GM12872 (cell line): Measurements from ENCODE around the gene PIK3R1.

Experiments used
- TF ChIP-seq, protein P1 (sequence below): IDR thresholded peaks from 3 replicates; pipeline ENCODE4 v1.5.1; 2011; ENCODE audit warnings: low read depth, mild to moderate bottlenecking, low read length, moderate library complexity; ENCODE audit not compliant: insufficient read depth

PIK3R1 gene

DNA sequence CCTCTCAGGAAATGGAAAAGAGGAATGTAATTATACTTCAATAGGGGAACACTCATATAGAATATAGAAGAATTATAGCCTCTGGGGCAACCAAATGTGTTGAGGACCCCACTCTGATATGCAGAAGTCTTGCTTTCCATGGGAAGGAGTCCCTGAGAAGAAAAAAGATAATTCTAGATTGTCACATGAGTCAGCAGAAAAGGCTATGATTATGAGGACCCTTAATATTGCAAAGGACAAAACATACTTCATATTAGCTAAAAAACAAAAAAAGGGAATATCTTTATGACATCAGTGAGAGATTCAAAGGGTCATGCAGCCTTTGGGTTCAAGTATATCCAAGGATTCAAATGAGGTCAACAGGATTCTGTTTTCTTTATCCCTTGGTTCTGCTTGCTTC is 119.5 kb downstream of the PIK3R1 start:
- TF ChIP-seq, protein P1, sequence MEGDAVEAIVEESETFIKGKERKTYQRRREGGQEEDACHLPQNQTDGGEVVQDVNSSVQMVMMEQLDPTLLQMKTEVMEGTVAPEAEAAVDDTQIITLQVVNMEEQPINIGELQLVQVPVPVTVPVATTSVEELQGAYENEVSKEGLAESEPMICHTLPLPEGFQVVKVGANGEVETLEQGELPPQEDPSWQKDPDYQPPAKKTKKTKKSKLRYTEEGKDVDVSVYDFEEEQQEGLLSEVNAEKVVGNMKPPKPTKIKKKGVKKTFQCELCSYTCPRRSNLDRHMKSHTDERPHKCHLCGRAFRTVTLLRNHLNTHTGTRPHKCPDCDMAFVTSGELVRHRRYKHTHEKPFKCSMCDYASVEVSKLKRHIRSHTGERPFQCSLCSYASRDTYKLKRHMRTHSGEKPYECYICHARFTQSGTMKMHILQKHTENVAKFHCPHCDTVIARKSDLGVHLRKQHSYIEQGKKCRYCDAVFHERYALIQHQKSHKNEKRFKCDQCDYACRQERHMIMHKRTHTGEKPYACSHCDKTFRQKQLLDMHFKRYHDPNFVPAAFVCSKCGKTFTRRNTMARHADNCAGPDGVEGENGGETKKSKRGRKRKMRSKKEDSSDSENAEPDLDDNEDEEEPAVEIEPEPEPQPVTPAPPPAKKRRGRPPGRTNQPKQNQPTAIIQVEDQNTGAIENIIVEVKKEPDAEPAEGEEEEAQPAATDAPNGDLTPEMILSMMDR = no peak

DNA sequence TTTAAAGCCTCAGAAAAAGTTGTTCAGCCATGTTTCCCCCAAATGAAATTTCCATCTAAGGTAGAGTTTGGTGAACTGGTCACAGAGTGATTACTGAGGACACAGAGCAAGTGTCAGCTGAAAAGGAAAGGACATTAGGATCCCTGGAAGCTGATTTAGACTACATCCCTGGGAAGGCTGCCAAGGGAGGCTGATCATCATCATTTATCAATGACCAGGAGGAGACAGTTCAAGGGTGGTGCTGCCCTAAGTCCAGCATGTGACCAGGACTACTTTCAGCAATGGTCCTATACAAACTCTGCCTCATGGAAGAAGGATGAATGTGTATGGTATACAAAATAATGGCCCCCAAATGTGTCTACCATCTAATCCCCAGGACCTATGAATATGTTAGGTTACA is 120.6 kb downstream of the PIK3R1 start:
- TF ChIP-seq, protein P1 = no peak

- TF ChIP-seq, protein P1 = no peak
These were observed 121.7 kb downstream of the PIK3R1 start for GRCh38 chr5:68337235-68337634.

GRCh38 chr5:68339921-68340321 is 124.4 kb downstream of the PIK3R1 start:
- TF ChIP-seq, protein P1 = no peak

GRCh38 chr5:68341006-68341405 is 125.5 kb downstream of the PIK3R1 start:
- TF ChIP-seq, protein P1 = no peak

DNA sequence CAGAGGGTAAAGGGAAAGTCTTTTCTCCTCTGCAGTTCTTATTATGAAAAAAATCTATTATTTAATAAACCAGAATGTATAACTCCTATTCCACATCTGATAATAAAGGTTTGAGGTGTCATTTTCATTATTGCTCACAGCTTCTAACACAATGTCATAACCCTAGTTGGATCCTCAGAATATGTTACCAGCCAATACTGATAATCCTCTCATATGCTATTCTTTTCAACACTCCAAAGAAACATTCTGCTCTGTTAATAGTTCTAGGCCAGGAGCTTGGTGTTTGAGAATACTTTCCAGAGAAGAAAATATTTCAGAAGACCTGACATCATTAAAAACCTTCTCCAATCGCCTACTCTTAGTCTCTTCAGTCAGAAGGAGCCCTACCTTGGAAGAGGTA is 127.1 kb downstream of the PIK3R1 start:
- TF ChIP-seq, protein P1 = no peak

- TF ChIP-seq, protein P1 = no peak
These were observed 127.9 kb downstream of the PIK3R1 start for GRCh38 chr5:68343421-68343826.

DNA sequence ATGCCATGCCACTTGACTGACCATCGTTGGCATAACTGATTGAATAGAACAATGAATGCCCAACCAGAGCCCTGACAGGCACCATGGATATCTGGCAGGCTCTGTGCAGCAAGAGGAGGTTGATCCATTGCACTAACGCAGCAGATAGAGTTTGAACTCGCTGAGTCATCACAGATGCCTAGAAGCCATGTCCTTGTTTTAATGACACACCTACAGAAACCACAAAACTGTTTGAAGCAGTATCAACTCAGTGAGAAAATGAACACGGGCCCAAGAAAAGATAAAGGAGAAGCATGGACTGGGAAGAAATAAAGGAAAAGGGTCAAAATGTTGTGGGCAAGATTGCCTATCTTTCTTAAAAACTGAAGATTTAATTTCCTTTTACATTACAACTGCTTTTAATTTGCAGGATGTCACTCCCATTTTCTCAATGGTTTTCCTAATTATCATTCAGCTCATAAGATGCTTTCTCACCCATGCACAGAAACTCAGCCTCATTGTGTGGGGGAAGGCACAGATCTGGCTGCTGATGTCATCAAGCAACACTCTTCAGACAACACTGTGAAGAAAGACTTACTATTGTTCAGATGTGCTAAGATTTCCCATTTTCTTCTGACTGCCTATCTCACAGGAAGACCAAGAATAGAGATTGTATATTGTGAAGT is 129.0 kb downstream of the PIK3R1 start:
- TF ChIP-seq, protein P1 = no peak
